ENCODE measurements around the gene VCAN. TPM values are rescaled to one million over a fixed set of nuclear protein-coding genes. Genes with fewer than 3 reads are reported as not detected.

Gene VCAN
- total and polyA plus RNA-seq, 2 of the 8 experiments (the other 6 are each of a cell fraction or from before 2014, with no cell fraction given): 146 to 404 TPM

GRCh38 chr5:83628360-83628759 lies 156.8 kb downstream of the VCAN start:
- POLR2A ChIA-PET (ENCODE audit: partially characterized antibody): no interaction called here
- TF ChIP-seq NRF1 (IDR thresholded peaks at IDR 0.05; ENCODE audit: low read depth, low read length): no peak
- TF ChIP-seq HDAC6 (IDR thresholded peaks at IDR 0.05; ENCODE audit: low read depth, low read length): no peak
- TF ChIP-seq BACH1 (IDR thresholded peaks at IDR 0.05; ENCODE audit: low read length): no peak
- TF ChIP-seq MAFK (IDR thresholded peaks at IDR 0.05; ENCODE audit: low read depth, low read length): no peak
- no peak for TF ChIP-seq CEBPB (IDR thresholded peaks at IDR 0.05; ENCODE audit: low read depth, low read length)
- TF ChIP-seq SP4 (IDR thresholded peaks at IDR 0.05; ENCODE audit: low read length): no peak
- no peak for TF ChIP-seq EGR1 (IDR thresholded peaks at IDR 0.05; ENCODE audit: borderline replicate concordance, low read depth, low read length)
- TF ChIP-seq CBX8 (IDR thresholded peaks at IDR 0.05; ENCODE audit: borderline replicate concordance, low read depth, low read length): no peak
- TF ChIP-seq ZNF274 (IDR thresholded peaks at IDR 0.05; ENCODE audit: borderline replicate concordance, extremely low read depth, low read length): no peak
- TF ChIP-seq SP1 (IDR thresholded peaks at IDR 0.05; ENCODE audit: low read depth, low read length): no peak
- no peak for TF ChIP-seq SIN3A (conservative IDR thresholded peaks at IDR 0.05 in 1 of 2, IDR thresholded peaks at IDR 0.05 in 1 of 2; ENCODE audit: low read depth in 1 of 2, low read length in 2 of 2)
- no peak for TF ChIP-seq EZH2 (IDR thresholded peaks at IDR 0.05; ENCODE audit: low read depth, low read length, severe bottlenecking)
- TF ChIP-seq SAP30 (IDR thresholded peaks at IDR 0.05; ENCODE audit: insufficient read depth, insufficient replicate concordance, low read length): no peak
- no peaks in the 10 kb centered on the region for H3K27me3 ChIP-seq (replicated peaks in 1 of 4; ENCODE audit: control insufficient read depth in 3 of 4, extremely low read depth in 1 of 4, insufficient read depth in 3 of 4, low read length in 3 of 4)

More at GRCh38 chr5:83628360-83628759, 156.8 kb downstream of the VCAN start:
- H2AK5ac ChIP-seq (ENCODE audit: low read depth, low read length): no peak overlapping the region
- no peak overlapping the region for H3K4me3 ChIP-seq (ENCODE audit: extremely low read depth in 1 of 4, insufficient read depth in 2 of 4, low read depth in 3 of 4, low read length in 4 of 4)
- H2BK20ac ChIP-seq (ENCODE audit: low read length): no peak overlapping the region
- no peak overlapping the region for H2BK15ac ChIP-seq (ENCODE audit: low read length)
- H3K23me2 ChIP-seq (ENCODE audit: low read depth, low read length): no peaks in the 10 kb centered on the region
- WGBS, 2 experiments (ENCODE audit: extremely low coverage in 1 of 2, insufficient coverage in 1 of 2, insufficient read length in 1 of 2, insufficient replicate concordance in 2 of 2, low coverage in 1 of 2, low lambda C conversion rate in 2 of 2, missing lambda C conversion rate in 1 of 2): 87% methylated on average over 2 of the region's 2 CpGs; no CpG with 5 or more reads in 1 of the 2 experiments
- peaks cover 0 to 4% (median 0%) of the 10 kb centered on the region in 4 experiments; a peak in 1 of 7 replicates for H3K4me1 ChIP-seq (replicated peaks in 1 of 4; ENCODE audit: control insufficient read depth in 3 of 4, insufficient read depth in 4 of 4, low read length in 3 of 4)
- H2BK12ac ChIP-seq (ENCODE audit: low read depth, low read length): no peak overlapping the region
- no peak overlapping the region for H3K14ac ChIP-seq (ENCODE audit: insufficient read length)
- no peaks in the 10 kb centered on the region for H3K36me3 ChIP-seq (ENCODE audit: control insufficient read depth in 2 of 4, insufficient read depth in 4 of 4, low read length in 3 of 4)
- FAIRE-seq (no peak), DNase-seq (ENCODE audit: low read depth in 1 of 2, low spot score in 2 of 2) (no peak)
- no peak overlapping the region for H3K4ac ChIP-seq (replicated peaks; ENCODE audit: insufficient read length, low read depth, low read length)
- H3K4me2 ChIP-seq (ENCODE audit: insufficient read depth in 1 of 2, low read depth in 2 of 2, low read length in 2 of 2): no peak overlapping the region
- H3K27ac ChIP-seq (ENCODE audit: low read depth, low read length): no peak overlapping the region
- no peaks in the 10 kb centered on the region for H3K79me1 ChIP-seq (ENCODE audit: low read depth, low read length)
- H3K9ac ChIP-seq (replicated peaks in 1 of 4; ENCODE audit: extremely low read depth in 1 of 4, low read depth in 3 of 4, low read length in 3 of 4): no peak overlapping the region
- H3K23ac ChIP-seq (ENCODE audit: insufficient read length): no peak overlapping the region
- no peak overlapping the region for H3K18ac ChIP-seq (ENCODE audit: extremely low read depth, low read length)
- no peaks in the 10 kb centered on the region for H3K9me3 ChIP-seq (ENCODE audit: insufficient read depth in 2 of 2, low read depth in 1 of 2, low read length in 1 of 2)
- CTCF ChIA-PET (ENCODE audit: partially characterized antibody): interaction anchor here (3.3 kb wide), 1 partner anchor 20 kb away, joined by 14 read pairs; no protein-coding TSS in a partner anchor
- H4K91ac ChIP-seq (replicated peaks; ENCODE audit: insufficient read length, low read length): no peak overlapping the region
- H2BK5ac ChIP-seq (ENCODE audit: low read depth, low read length): no peak overlapping the region
- H4K5ac ChIP-seq (ENCODE audit: insufficient read length, low read depth, low read length): no peak overlapping the region
- no peaks in the 10 kb centered on the region for H3K79me2 ChIP-seq (ENCODE audit: control insufficient read depth in 1 of 2, insufficient read depth in 2 of 2, low read length in 2 of 2)
- no peaks in the 10 kb centered on the region for H4K20me1 ChIP-seq (replicated peaks in 1 of 2; ENCODE audit: control insufficient read depth in 1 of 2, insufficient read depth in 2 of 2, low read length in 2 of 2)
- no peak overlapping the region for H3K56ac ChIP-seq (replicated peaks; ENCODE audit: insufficient read length, low read depth, low read length)
- H4K8ac ChIP-seq (ENCODE audit: extremely low read depth, insufficient read depth, low read length): no peak overlapping the region
- no peak overlapping the region for H2AFZ ChIP-seq (ENCODE audit: low read length)
- no peak overlapping the region for H2BK120ac ChIP-seq (replicated peaks; ENCODE audit: low read depth, low read length)

All from H1 (cell line).